Measurements from ENCODE around the gene THG1L.

DNA sequence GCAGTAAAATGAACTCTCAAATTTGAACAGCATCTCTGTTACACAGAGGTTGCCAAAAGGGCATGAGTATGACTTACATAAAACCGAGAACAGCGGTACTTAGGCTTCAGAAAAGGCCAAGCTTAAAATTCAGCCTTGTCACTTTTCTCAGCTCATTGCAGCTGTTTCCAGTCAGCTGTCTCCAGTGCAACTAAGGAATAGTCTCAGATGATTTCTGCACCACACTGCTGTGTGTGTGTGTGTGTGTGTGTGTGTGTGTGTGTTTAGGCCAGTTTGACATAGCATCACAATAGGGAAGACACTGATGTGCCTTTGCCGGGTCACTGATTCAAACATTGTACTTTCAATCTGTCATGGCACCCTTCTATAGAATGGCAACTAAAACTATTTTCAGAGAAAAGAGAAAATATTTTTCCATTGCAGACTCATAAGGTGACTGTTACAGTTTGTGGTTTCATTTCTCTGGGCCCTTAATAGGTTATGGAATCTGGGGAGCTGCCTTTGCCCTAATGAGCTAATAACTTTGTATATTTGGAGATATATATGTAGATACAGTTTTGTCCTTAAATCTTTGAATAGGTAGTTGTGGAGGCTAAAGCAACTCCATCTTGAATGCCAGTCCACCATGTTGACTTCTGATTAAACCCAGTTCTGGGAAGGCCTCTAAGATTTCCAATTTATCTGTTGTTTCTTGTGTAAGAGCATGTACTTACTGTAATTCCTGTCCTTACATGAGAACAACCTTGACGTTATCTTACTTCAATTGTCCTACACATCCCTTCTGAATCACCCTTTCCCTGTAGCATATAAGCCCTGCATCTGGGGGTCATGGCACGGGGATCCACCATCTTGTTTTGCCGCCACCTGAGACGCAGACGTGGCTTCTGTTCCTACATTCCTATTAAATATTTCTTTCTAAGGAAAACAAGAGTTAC is 16.8 kb downstream of the THG1L start:
- TF ChIP-seq POLR2A (IDR thresholded peaks at IDR 0.05; ENCODE audit: low read length) (no peak), GATA1 (IDR thresholded peaks at IDR 0.05; ENCODE audit: low read depth, low read length) (no peak)
